GM21360 (cell line): Measurements from ENCODE around the gene OPN5.

Experiments used
- ATAC-seq: cut with Tn5 transposase; IDR thresholded peaks from one replicate; pipeline ENCODE4 v1.9.1; 2021; ENCODE audit warnings: mild to moderate bottlenecking, moderate library complexity; ENCODE audit not compliant: unreplicated experiment

OPN5 gene

GRCh38 chr6:47787620-47788497 is 6.0 kb downstream of the OPN5 start:
- ATAC-seq = peak; percentile 87

- no peak for ATAC-seq
Measured at GRCh38 chr6:47788498-47788884, 6.7 kb downstream of the OPN5 start.

GRCh38 chr6:47789553-47789952 is 7.7 kb downstream of the OPN5 start:
- no peak for ATAC-seq

- ATAC-seq = no peak
Measured at GRCh38 chr6:47792216-47792733, 10.4 kb downstream of the OPN5 start.

GRCh38 chr6:47794577-47795135 is 12.8 kb downstream of the OPN5 start:
- ATAC-seq = no peak

GRCh38 chr6:47801984-47802383 is 20.2 kb downstream of the OPN5 start:
- ATAC-seq = no peak

GRCh38 chr6:47804821-47805220 is 23.0 kb downstream of the OPN5 start:
- no peak for ATAC-seq

GRCh38 chr6:47809873-47810272 is 28.0 kb downstream of the OPN5 start:
- ATAC-seq = no peak

- ATAC-seq = no peak
Measured at GRCh38 chr6:47810885-47811284, 29.1 kb downstream of the OPN5 start.

GRCh38 chr6:47811443-47811842 is 29.6 kb downstream of the OPN5 start:
- no peak for ATAC-seq

- ATAC-seq = no peak
Measured at GRCh38 chr6:47817749-47818148, 35.9 kb downstream of the OPN5 start.

GRCh38 chr6:47819461-47819860 is 37.6 kb downstream of the OPN5 start:
- ATAC-seq = no peak

GRCh38 chr6:47822856-47823554 is 41.2 kb downstream of the OPN5 start:
- ATAC-seq = no peak

- no peak for ATAC-seq
Measured at GRCh38 chr6:47832386-47833100, 50.7 kb downstream of the OPN5 start.

GRCh38 chr6:47834196-47834595 is 52.4 kb downstream of the OPN5 start:
- no peak for ATAC-seq

- no peak for ATAC-seq
Measured at GRCh38 chr6:47836046-47836445, 54.2 kb downstream of the OPN5 start.

- ATAC-seq = peak; percentile 90
Measured at GRCh38 chr6:47836639-47837038, 54.8 kb downstream of the OPN5 start.

- ATAC-seq = no peak
Measured at GRCh38 chr6:47839645-47840044, 57.8 kb downstream of the OPN5 start.

GRCh38 chr6:47844881-47845280 is 63.0 kb downstream of the OPN5 start:
- ATAC-seq = no peak

- no peak for ATAC-seq
Measured at GRCh38 chr6:47846752-47847151, 64.9 kb downstream of the OPN5 start.

- no peak for ATAC-seq
Measured at GRCh38 chr6:47851091-47851490, 69.3 kb downstream of the OPN5 start.
